GM13977 (cell line): ENCODE data around the gene PGAP3.

Experiments
- DNase-seq: peaks from one replicate; pipeline ENCODE4 v3.0.0; 2012; ENCODE audit warnings: low spot score
- in situ Hi-C: fragments of 300-500 bp; cut with MboI; formaldehyde crosslinking; loops from one replicate; pipeline ENCODE4 v1.12.0; 2022; ENCODE audit warnings: low sequenced_read_pairs, low pct_unique_long_range_greater_than_20kb, mixed read lengths, inconsistent platforms; ENCODE audit not compliant: unreplicated experiment
- TF ChIP-seq, protein P1 (sequence below): IDR thresholded peaks from 2 replicates; pipeline ENCODE4 v1.5.1; 2012; ENCODE audit warnings: mild to moderate bottlenecking, control low read depth; ENCODE audit not compliant: insufficient read depth; ENCODE audit errors: extremely low read depth, missing control alignments

PGAP3 gene

DNA sequence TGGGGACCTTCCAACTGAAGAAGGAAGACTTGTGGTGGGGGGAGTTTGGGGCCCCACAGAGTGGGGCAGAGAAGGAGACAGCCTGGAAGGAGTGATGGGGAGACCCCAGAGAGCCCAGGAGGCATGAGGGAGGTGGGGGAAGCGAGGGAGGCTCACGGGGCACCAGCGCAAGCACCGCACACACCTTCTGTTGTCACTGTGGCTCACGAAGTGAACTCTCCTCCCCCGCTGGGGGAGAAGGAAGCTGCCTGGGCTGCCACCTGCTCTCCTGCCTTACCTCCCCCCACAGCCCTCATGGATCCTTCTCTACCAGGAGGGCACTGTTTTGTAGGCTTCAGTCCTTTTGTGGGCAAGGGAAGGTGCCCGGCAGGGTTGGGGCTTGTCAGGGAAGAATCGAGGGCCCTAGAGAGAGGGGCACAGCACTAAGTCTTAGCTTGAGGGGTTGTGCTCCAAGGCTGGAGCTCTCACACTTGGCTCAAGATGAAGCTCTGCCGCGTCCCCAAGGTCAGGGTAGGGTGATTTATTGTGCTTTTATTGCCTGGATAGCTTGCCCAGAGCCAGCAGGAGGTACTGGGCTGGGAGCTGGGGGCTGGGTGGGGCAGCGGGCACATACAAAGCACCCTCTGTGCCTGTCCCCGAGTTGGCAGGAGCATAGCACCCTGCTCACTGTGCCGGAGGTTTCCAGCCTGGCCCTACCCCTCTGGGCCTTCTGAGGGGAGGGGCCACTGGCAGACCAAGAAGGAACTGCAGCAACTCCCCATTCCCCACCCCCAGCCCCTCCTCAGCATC is 55.5 kb downstream of the PGAP3 start:
- TF ChIP-seq, protein P1, sequence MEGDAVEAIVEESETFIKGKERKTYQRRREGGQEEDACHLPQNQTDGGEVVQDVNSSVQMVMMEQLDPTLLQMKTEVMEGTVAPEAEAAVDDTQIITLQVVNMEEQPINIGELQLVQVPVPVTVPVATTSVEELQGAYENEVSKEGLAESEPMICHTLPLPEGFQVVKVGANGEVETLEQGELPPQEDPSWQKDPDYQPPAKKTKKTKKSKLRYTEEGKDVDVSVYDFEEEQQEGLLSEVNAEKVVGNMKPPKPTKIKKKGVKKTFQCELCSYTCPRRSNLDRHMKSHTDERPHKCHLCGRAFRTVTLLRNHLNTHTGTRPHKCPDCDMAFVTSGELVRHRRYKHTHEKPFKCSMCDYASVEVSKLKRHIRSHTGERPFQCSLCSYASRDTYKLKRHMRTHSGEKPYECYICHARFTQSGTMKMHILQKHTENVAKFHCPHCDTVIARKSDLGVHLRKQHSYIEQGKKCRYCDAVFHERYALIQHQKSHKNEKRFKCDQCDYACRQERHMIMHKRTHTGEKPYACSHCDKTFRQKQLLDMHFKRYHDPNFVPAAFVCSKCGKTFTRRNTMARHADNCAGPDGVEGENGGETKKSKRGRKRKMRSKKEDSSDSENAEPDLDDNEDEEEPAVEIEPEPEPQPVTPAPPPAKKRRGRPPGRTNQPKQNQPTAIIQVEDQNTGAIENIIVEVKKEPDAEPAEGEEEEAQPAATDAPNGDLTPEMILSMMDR = no peak
- in situ Hi-C loops = loop anchor here (10.0 kb wide), 1 partner anchor 342 kb away; no protein-coding TSS in a partner anchor
- DNase-seq = no peak

DNA sequence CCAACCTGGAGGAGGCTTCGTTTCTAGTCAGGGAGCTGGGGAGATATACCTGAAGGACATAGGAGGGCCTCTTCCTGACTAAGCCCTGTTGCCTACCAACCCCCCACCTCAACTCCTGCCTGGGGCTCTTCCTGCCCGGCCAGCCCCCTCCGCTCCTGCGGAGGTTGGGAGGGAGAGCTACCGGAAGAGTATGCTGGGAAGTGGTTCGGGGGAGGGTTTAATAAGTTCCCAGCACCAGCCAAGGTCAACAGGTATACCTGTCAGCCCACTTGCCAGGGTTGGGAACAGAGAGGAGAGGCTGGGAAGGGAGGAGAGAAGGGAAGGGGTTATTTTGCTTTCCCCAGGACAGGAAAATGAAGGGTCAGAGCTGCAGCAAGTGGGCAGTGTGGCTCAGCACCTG is 56.5 kb downstream of the PGAP3 start:
- in situ Hi-C loops = loop anchor here (10.0 kb wide), 1 partner anchor 343 kb away; no protein-coding TSS in a partner anchor
- no peak for DNase-seq
- TF ChIP-seq, protein P1 = no peak

DNA sequence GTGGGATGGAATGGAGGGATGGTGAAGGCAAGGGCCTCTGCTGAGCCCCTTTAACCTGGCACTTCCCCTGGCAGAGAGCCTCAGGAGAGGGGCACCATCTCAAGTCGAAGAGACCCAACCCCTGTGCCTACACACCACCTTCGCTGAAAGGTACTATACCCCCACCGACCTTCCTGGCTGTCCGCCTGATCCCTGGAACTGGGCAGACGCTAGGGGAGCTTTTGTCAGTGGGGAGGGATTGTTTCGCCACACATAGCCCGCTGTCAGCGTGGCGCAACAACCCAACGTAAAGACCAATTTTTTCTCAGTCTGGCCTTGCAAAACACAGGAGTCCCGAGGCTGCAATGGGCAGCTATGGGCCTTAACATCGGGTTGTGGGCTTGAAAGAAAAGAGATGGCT is 58.0 kb downstream of the PGAP3 start:
- in situ Hi-C loops = loop anchor here (10.0 kb wide), 2 partner anchors 125 to 345 kb away; no protein-coding TSS in a partner anchor
- DNase-seq = no peak
- TF ChIP-seq, protein P1 = no peak

DNA sequence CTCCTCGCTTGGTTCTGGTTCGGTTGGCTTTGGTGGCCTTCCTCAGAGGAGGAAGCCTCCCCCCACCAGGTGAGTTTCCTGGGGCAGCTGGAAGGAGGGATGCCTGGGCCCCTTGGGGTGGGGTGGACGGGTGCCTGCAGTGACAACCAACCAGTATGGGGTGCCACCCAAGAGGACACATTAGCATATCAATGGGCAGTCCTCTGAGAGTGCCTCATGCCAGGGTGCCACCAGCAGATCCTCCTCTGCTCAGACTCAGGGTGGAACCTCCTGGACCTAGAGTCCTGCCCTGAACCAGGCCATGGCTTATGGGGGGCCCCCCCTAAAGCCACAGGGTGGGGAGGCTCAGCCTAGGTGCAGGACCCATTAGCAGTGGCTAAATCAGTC is 58.4 kb downstream of the PGAP3 start:
- in situ Hi-C loops = loop anchor here (10.0 kb wide), 1 partner anchor 125 kb away; no protein-coding TSS in a partner anchor
- no peak for DNase-seq
- TF ChIP-seq, protein P1 = no peak

DNA sequence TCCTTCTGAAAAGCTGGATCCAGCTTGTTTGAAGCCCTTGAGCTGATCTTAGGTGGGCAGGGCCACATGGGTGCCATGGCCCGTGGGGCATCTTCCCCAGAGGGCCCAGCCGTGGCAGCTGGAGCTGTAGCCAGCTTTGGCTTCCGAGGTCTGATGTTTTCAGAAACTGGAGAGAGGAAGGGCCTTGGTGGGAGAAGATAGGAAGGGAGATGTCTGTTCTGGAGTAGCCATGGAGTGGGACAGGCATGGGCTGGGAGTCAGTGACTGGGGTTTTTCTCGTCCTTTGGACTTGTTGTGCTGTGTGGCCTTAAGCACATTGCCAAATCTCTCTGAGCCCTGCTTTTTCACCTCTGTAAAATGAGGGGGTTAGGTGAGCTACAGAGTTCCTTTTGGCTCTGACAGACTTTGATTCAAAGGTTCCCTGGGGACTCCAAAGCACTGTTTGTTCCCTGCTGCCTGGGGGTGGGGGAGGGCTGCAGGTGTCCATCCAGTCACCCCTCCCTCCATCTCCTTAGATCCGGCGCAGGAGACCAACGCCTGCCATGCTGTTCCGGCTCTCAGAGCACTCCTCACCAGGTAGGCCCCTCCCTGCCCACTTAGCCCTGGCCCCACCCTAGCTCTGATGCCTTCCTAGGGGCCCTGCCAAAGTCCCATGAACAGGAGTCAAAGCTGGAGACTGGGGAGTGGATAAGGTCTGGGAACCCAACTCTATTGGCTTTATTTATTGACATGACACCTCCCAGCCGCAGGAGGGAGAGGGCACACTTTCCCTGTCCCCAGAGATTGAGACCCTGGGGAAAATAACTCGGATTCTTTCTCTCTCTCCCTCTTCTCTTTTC is 59.0 kb downstream of the PGAP3 start:
- TF ChIP-seq, protein P1 = no peak
- DNase-seq = no peak
- in situ Hi-C loops = loop anchor here (10.0 kb wide), 1 partner anchor 126 kb away; no protein-coding TSS in a partner anchor

DNA sequence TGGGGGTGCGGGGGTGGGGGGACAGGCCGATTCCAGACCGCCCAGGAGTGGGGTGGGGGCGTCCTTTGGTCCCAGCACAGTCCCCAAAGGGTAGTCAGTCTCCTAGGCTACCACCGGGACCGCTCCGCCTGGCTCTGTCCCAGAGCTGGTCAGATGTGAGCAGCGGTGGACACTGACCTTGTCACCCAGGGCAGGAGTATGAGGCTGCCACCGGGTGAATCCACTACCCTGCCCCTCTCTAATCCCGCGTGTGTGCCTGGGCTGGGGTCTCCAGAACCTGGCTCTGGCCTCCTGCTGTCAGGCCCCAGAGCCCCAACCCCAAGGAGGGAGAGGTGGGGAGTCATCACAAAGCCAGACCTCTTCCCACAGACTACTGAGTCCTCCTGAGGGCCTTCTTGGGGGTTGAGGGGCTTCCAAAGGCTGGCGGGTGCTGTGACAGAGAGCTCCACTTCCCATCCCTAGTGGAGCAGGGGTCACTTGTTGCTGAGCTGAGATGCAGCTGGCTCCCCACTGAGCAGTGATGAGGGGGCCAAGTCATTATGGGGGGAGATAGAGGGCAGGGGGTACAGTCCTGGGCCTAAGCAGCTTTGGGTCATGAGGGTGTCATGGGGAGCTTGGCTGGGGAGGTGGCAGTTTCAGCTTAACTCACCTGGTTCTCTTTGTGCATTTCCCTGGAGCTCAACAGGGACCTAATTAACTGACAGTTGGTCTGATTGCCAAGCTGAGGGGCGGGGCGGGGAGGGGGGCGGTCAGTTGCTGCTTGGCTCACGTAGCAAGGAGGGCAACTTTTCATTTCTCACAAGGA is 59.9 kb downstream of the PGAP3 start:
- no peak for DNase-seq
- in situ Hi-C loops = loop anchor here (10.0 kb wide), 1 partner anchor 127 kb away; no protein-coding TSS in a partner anchor
- TF ChIP-seq, protein P1 = no peak
